ENCODE results near the gene ASB13. TPM values are rescaled to one million over a fixed set of nuclear protein-coding genes. Genes with fewer than 3 reads are reported as not detected.

The ASB13 gene
- total RNA-seq, 1 experiment from 2014 or later, result 25.9 TPM

GRCh38 chr10:5611899-5612680 is 54.3 kb downstream of the ASB13 start (continued):
- TF ChIP-seq CTCF (IDR thresholded peaks at IDR 0.05 in 2 of 3, conservative IDR thresholded peaks at IDR 0.05 in 1 of 3; ENCODE audit: borderline replicate concordance in 1 of 3, insufficient read depth in 1 of 3, low read depth in 2 of 3, low read length in 2 of 3) (no peak), ZNF274 (IDR thresholded peaks at IDR 0.05; ENCODE audit: low read depth, low read length) (no peak)

GRCh38 chr10:5609952-5610616 is 56.3 kb downstream of the ASB13 start:
- Histone ChIP-seq H3K4me3 (replicated peaks in 1 of 2; ENCODE audit: low read depth in 1 of 2, low read length in 2 of 2) (peak overlapping the region; percentile 20 to 54; a peak in 3 of 4 replicates), H3K4me1 (ENCODE audit: control insufficient read depth in 1 of 2, insufficient read depth in 2 of 2, low read length in 2 of 2) (peaks cover 24 to 45% of the 10 kb centered on the region in 2 experiments), H3K9me3 (ENCODE audit: control insufficient read depth in 1 of 2, insufficient read depth in 1 of 2, low read depth in 1 of 2, low read length in 2 of 2) (no peaks in the 10 kb centered on the region), H3K27ac (ENCODE audit: low read depth, low read length) (no peak overlapping the region; the same call in 1 of the 2 replicates), H2AFZ (ENCODE audit: low read depth, low read length, poor library complexity, severe bottlenecking) (peak overlapping the region; percentile 66), H3K4me2 (ENCODE audit: low read length) (peak overlapping the region; percentile 82), H3K9me2 (ENCODE audit: insufficient read depth) (no peaks in the 10 kb centered on the region), H3K79me2 (ENCODE audit: insufficient read depth, low read length) (no peaks in the 10 kb centered on the region), H4K20me1 (ENCODE audit: insufficient read depth) (no peaks in the 10 kb centered on the region), H3K36me3 (ENCODE audit: control insufficient read depth in 1 of 2, insufficient read depth in 2 of 2, low read length in 2 of 2) (no peaks in the 10 kb centered on the region), H3K27me3 (ENCODE audit: insufficient read depth, low read length) (no peaks in the 10 kb centered on the region), H3K9ac (ENCODE audit: low read length) (peak overlapping the region; percentile 41)
- ChIA-PET CTCF (interaction anchor here (1.1 kb wide), 1 partner anchor 13 kb away, joined by 3 read pairs; no protein-coding TSS in a partner anchor), RAD21 (ENCODE audit: low non-redundant PET in 1 of 2, low total read pairs in 2 of 2, uncharacterized antibody in 2 of 2, unreplicated experiment in 2 of 2) (no interaction called here), POLR2A (no interaction called here)
- DNase-seq (ENCODE audit: low read depth, low spot score), result no peak
- BruUV-seq (replicated peaks), result no TSS peak
- ATAC-seq, result peak; percentile 51
- intact Hi-C loops (cut with micrococcal nuclease), result no loop called here
- TF ChIP-seq REST (IDR thresholded peaks at IDR 0.05; ENCODE audit: low read depth) (no peak), EZH2 (IDR thresholded peaks at IDR 0.05) (no peak), RAD21 (IDR thresholded peaks at IDR 0.05; ENCODE audit: low read depth) (no peak), CBX3 (IDR thresholded peaks at IDR 0.05; ENCODE audit: low read depth) (no peak; the same call in 1 of the 2 replicates), SIN3A (IDR thresholded peaks at IDR 0.05; ENCODE audit: low read depth) (no peak; the same call in 1 of the 2 replicates), POLR2A (IDR thresholded peaks at IDR 0.05; ENCODE audit: borderline replicate concordance, extremely low read depth, insufficient read depth, insufficient read length) (no peak), EGR1 (IDR thresholded peaks at IDR 0.05; ENCODE audit: low read depth) (no peak), ZFX (IDR thresholded peaks at IDR 0.05) (no peak), TCF7L2 (IDR thresholded peaks at IDR 0.05; ENCODE audit: borderline replicate concordance, extremely low read depth, insufficient read depth, insufficient read length) (no peak), CTCF (IDR thresholded peaks at IDR 0.05 in 2 of 3, conservative IDR thresholded peaks at IDR 0.05 in 1 of 3; ENCODE audit: borderline replicate concordance in 1 of 3, insufficient read depth in 1 of 3, low read depth in 2 of 3, low read length in 2 of 3) (no peak), CEBPB (IDR thresholded peaks at IDR 0.05; ENCODE audit: low read depth) (no peak), ATF3 (IDR thresholded peaks at IDR 0.05) (no peak), SP1 (IDR thresholded peaks at IDR 0.05; ENCODE audit: low read depth) (peak; percentile 47; the same call in 1 of the 2 replicates)
- TF ChIP-seq, protein P1, sequence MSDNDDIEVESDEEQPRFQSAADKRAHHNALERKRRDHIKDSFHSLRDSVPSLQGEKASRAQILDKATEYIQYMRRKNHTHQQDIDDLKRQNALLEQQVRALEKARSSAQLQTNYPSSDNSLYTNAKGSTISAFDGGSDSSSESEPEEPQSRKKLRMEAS (IDR thresholded peaks at IDR 0.05), result peak; percentile 44

Measured in HCT116 (cell line).